HG03175 (cell line): ENCODE results near the gene SLC46A3.
"Not testable (repeated sequence)": the region's sequence is repeated elsewhere in the genome, so short reads cannot be mapped to it uniquely, and the experiment has no call there.

Experiments
- ATAC-seq: cut with Tn5 transposase; IDR thresholded peaks from one replicate; pipeline ENCODE4 v1.9.1; 2021; ENCODE audit warnings: mild to moderate bottlenecking, moderate library complexity; ENCODE audit not compliant: unreplicated experiment

SLC46A3 gene, protein sequence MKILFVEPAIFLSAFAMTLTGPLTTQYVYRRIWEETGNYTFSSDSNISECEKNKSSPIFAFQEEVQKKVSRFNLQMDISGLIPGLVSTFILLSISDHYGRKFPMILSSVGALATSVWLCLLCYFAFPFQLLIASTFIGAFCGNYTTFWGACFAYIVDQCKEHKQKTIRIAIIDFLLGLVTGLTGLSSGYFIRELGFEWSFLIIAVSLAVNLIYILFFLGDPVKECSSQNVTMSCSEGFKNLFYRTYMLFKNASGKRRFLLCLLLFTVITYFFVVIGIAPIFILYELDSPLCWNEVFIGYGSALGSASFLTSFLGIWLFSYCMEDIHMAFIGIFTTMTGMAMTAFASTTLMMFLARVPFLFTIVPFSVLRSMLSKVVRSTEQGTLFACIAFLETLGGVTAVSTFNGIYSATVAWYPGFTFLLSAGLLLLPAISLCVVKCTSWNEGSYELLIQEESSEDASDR

DNA sequence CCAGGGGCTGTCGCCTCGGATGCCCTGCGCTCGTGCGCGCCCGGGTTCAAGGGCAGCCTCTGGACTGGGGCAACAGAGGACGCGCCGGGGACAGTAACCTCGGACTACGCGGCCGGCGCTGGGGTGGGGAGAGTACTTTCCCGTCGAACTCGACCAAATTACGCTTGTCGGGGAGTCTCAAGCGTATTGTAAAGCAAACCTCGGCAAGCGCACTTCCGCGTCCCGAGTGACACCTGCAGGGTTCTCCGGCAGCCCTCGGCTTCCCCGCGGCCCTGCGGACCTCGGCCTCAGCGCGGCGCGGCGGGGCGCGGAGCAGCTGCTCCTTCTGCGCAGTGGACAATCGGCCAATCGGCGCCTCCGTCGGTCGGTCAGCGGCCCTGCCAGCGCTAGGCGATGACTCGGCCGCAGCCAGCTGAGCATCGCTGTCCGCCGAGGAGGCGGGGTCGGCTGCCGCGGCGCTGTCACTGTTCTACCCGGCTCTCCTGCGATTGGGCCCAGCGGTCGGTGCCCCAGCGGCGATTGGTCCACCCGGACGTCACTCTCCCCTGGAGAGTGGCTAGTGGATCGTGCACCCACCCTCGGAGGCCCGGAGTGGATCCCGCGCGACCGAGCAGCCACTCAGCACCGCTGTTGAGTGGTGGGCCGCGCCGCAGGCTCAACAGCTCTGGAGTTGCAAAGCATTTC, at the start of gene SLC46A3:
SLC46A3 (minus strand) TSS at position 428 of the 684 bp plus-strand sequence. CDS start 972 bp downstream, outside the sequence.
- peak; percentile 98 for ATAC-seq

DNA sequence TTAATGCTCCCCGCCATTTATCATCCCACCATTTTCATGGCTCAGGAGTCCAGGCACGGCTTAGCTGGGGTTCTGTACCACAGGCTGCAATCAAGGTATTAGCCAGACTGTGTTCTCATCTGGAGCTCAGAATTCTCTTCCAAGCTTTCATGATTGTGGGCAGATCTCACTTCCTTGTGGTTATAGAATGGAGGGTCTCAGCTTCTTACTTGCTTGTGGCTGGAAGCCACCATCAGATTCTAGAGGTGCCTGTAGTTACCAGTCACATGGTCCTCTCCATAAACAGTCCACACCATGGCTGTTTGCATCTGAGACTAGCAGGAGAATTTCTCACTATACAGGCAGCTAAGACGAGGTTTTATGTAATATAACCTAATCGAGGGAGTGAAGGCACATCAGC, 45.1 kb upstream of the SLC46A3 start:
- no peak for ATAC-seq

- no peak for ATAC-seq
Observed at GRCh38 chr13:28761586-28761985, 42.8 kb upstream of the SLC46A3 start.

- ATAC-seq = no peak
Observed at GRCh38 chr13:28755546-28755870, 36.7 kb upstream of the SLC46A3 start.

DNA sequence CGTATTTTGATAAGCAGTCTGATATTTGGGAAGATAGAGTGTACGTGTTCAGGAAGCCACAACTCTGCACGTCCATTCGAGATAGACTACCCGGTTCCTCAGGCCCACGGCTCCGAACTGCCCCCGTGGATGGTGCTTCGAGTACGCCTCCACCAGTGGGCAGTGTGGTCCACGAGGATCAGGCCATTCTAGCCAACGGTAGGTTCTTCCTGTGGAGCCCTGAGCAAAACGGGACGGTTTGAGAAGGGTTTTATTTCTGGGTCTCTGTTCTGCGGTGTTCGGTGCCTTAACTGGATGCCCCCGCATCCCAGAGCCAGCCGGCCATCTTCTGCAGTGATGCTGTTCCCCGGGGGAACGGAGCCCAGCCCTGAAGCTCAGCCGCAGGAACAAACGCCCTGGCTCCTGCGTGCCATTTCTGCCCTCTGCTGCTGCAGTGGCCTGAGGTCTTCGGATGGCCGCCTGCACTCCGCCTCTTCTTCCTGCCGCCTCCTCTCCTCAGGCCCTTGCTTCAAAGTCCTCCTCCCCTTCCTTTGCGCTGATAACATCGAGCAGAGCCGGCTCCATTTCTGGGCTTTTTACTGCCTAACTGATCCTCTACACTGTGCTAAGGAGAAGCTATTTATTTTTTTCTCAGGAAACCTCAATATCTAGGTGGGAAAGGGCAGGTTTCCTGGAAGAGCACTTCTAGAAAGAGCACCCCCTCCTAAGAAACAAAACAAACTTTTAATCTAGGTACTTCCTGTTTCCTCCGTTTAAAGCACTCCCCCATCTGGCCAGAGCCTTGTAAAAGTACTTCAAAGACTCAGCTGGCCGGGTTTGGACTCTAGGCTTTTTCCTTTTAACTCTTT, 36.2 kb upstream of the SLC46A3 start:
- ATAC-seq = no peak

- no peak for ATAC-seq
Observed at GRCh38 chr13:28753946-28754345, 35.2 kb upstream of the SLC46A3 start.

- no peak for ATAC-seq
Observed at GRCh38 chr13:28753208-28753892, 34.6 kb upstream of the SLC46A3 start.

DNA sequence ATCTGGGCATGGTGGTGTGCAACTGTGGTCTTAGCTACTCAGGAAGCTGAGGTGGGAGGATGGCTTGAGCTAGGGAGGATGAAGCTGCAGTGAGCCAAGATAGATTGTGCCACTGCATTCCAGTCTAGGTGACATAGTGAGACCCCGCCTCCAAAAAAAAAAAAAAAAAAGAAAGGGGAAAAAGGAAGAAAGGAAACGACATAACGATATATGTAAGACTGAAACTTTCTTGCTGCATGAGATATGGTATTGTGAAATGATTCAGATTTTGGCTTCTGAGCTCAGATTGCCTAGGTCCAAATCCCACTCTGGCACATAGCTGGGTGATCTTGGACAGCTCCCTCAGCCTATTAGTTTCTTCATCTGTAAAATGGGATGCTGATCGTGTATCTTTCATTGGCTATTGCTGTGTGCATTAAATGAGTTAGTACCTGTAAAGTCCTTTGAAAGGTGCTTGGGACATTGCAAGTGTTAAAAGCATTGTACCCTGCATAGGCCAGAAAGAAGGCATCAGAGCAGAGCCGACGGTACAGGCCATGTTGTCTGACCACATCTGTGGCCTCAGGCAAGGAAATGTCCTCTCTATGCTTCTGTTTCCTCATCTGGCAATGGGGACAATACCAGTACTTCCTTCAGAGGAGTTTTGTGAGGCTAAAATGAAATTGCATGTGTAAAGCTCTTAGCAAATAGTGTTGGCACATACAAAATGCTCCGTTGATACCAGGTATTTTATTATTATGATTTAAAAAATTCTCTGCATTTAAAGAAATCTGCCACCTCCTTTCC, 32.6 kb upstream of the SLC46A3 start:
- no peak for ATAC-seq

DNA sequence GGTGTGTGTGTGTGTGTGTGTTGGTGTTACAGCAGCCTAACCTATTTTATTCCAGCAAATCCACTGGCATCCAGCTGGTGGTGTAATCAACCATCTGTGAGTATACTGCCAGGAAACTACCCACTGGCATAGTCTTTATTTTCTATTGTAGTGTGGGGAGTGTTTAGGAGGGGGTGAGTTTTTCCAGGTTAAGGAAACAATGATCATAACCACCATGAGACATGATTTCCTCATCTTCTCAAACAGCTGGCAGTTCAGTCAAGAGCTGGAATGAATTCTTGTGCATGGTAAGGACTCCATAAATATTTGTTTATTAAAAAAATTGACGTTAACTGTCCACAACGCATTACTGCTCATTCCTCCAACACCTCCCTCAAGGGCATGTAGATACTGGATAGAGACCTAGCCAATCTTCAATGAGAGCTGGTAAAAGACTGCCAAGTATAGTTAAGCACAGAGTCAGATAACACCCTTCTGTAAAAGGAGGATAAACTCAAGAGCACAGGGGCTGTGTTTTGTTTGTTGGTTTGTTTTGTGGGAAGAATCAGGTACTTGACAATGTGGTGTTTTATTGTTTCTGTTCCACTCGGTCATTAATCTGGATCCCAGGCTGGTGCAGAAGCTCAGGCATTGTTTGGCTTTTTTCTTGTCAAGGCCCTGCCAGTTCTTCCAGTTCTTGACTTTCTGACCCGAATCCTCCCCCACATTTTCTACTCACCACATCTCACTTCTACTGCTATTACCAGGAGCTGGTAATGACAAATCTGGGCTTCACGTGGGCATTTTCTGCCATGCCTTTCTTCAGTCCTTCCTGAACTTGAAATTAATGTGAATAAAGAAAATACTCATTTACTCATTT, 31.6 kb upstream of the SLC46A3 start:
- ATAC-seq = no peak

DNA sequence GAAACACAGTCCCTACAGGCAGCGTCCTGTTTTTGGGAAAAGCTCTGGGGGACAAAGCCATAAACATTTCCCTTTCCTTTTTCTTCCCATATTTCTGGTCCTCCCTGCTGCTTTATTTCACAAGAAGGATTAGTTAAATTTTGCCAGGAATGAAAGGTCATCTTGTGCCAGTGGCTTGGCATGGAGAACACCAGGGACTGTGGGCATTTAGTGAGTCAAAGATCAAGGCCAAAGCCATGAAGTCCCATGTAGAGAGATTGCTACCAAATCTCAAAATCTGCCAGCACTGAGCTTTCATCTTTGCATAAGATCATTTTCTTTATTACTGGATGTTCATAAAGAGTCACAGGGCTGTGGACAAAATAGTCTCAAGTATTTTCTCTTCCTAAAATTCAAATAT, 29.1 kb upstream of the SLC46A3 start:
- ATAC-seq = no peak

DNA sequence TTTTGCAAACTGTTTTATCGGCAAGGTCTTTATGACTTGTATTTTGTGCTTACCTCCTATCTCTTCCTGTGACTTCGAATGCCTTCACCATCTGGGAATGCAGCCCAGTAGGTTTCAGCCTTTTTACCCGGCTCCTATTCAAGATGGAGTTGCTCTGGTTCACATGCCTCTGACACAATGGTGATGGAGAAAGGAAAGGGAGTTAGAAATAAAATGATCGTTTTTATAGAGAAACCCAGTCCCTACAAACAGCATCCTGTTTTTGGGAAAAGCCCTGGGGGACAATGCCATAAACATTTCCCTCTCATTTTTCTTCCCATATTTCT, 27.5 kb upstream of the SLC46A3 start:
- no peak for ATAC-seq

DNA sequence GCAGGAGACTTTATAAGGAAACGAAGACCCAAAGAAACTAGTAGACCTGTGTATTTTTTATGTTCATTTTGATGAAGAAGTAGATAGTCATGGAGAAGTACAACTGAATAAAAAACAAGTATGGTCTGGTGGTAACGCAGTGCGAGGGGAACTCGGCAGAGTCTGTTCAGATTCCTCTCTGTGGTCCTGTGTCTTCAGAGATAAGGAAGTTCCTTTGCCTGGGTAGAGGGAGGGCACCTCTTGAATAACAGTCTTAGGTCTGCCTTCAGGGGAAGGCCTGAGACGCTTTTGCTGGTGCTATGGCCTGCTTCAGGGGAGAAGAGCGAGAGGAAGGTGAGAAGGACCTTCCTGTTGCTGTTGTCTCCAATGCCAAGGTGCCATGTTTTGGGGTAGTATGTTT, 25.9 kb upstream of the SLC46A3 start:
- no peak for ATAC-seq

DNA sequence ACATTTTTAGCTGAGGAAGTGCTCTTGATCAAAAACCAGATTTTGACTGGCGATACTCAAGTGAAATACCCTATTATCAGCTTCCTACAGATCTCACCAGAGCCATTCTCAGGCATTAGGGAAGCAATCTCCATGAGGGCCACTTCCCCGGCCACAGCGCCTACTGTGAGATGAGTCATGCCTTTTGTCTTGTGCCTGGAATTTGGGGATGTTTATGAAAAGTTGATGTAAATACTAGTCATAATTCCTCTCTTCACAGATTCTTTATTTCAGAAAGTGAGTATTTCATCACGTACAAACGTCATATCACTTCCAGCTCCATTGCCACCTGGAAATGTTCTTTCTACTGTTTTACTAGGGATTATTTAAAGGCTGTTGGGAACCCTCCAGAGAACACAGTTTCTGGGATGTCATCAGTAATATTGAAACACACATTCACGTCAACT, 25.3 kb upstream of the SLC46A3 start:
- no peak for ATAC-seq

- ATAC-seq = no peak
Observed at GRCh38 chr13:28743499-28744083, 24.8 kb upstream of the SLC46A3 start.

DNA sequence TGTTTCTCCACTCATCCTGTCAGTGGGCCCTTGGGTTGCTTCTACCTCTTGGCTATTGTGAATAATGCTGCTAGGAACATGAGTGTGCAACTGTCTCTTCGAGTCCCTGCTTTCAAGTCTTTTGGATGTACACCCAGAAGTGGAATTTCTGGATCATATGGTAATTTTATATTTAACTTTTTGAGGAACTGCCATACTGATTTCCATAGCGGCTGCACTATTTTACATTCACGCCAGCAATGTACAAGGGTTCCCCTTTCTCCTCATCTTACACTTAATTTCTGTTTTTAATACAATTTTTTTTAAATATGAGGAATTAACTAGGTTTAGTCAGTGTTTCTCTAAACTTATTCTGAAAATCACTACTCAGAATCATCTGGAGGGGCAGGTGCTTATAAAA, 24.2 kb upstream of the SLC46A3 start:
- no peak for ATAC-seq

GRCh38 chr13:28742445-28742844, 23.7 kb upstream of the SLC46A3 start:
- not testable (repeated sequence) for ATAC-seq

DNA sequence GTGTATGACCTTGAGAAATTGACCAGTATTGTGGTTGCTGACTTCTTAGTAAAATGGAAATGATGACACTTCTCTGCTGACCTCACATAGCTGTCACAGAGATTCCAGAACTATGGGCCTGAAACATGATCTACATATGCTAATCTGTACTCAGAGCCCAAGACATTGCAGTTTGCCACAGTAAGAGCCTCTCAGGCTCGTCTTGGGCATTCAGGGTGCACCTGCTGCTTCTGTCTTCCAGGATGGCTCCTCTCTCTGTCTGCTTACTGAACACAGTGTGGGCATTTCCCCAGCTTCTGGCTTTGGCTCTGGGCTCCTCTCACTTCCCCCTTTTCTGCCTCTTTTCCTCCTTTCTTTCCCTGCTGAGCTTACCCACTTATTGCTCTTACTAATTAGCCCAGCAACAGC, 22.3 kb upstream of the SLC46A3 start:
- no peak for ATAC-seq

DNA sequence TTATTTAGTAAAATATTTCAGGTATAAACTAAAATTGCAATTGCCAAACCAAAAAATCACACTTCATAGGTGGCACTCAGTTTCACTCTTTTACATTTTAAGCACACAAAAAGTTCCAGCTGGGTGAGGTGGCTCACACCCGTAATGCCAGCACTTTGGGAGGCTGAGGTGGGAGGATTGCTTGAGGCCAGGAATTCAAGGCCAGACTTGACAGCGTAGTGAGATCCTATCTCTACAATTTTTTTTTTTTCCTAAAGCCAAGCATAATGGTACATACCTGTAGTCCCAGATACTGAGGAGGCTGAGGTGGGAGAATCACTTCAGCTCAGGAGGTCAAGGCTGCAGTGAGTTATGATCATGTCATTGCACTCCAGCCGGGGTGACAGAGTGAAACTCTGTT, 20.6 kb upstream of the SLC46A3 start:
- ATAC-seq = no peak

DNA sequence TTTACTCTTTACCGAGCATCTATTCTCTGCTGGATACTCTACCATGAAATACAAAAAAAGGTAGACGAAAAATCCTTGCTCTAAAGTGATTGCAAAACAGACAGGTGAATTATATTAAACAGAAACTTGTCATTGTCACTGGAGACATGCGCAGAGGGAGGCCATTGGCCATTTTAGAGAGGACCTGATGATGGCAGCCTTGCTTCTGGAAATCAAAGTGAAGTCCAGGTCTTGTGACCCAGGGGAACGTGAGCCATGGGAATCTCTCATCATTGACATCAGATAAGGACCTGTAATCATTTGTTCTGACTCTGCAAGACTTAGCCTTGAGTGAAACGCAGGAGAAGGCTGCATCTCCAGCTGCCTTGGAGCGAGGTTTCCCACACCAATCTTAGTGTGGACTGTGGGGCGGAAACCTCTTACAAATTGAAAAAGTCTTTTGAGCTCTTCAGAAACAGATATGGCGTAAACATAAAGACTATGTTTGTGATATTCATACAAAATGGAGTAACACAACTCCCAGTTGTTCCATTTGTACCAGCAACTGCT, 16.8 kb upstream of the SLC46A3 start:
- ATAC-seq = no peak
